H1 (cell line): Measurements from ENCODE around the gene CDC42EP4. TPM values are rescaled to one million over a fixed set of nuclear protein-coding genes. Genes with fewer than 3 reads are reported as not detected.

ENCODE experiments used
- CTCF ChIA-PET: fragments of 300-600 bp; sonication (Branson Sonifier 250); formaldehyde crosslinking; loops from one replicate; lab custom pipeline; 2021; ENCODE audit not compliant: partially characterized antibody; lab: Charles Lee
- POLR2A ChIA-PET: fragments of 300-600 bp; sonication (Branson Sonifier 250); formaldehyde crosslinking; loops from one replicate; lab custom pipeline; 2021; ENCODE audit warnings: inconsistent platforms; ENCODE audit not compliant: partially characterized antibody; lab: Charles Lee
- DNase-seq, 2 experiments: peaks; one replicate each; pipeline versions ENCODE4 v3.0.0 to v3.0.0-alpha.2; 2010 to 2022; ENCODE audit warnings: low spot score in 2 of 2, low read depth in 1 of 2, mixed read lengths in 1 of 2
- FAIRE-seq: peaks from 2 replicates; lab custom pipeline; 2011; peaks lifted over from hg19 to GRCh38; lab: Jason Lieb, UNC
- H2AFZ ChIP-seq: 2 replicates; pipeline ENCODE4 v1.8.1; 2012; ENCODE audit warnings: low read length, inconsistent platforms
- H2AK5ac ChIP-seq: 2 replicates; pipeline ENCODE4 v1.6.1; 2013; ENCODE audit warnings: low read depth, low read length
- H2BK120ac ChIP-seq: replicated peaks from 2 replicates; pipeline ENCODE3; 2013; ENCODE audit warnings: low read depth, low read length, inconsistent platforms
- H2BK12ac ChIP-seq: 2 replicates; pipeline ENCODE4 v1.6.1; 2013; ENCODE audit warnings: low read depth, low read length
- H2BK15ac ChIP-seq: 2 replicates; pipeline ENCODE4 v1.6.1; 2013; ENCODE audit warnings: low read length
- H2BK20ac ChIP-seq: 2 replicates; pipeline ENCODE4 v1.6.1; 2013; ENCODE audit warnings: low read length
- H2BK5ac ChIP-seq: 2 replicates; pipeline ENCODE4 v1.6.1; 2013; ENCODE audit warnings: low read depth, low read length
- H3K14ac ChIP-seq: 2 replicates; pipeline ENCODE4 v1.6.1; 2013; ENCODE audit warnings: inconsistent platforms; ENCODE audit not compliant: insufficient read length
- H3K18ac ChIP-seq: 2 replicates; pipeline ENCODE4 v1.6.1; 2013; ENCODE audit warnings: low read length; ENCODE audit errors: extremely low read depth
- H3K23ac ChIP-seq: 2 replicates; pipeline ENCODE4 v1.6.1; 2013; ENCODE audit warnings: inconsistent platforms; ENCODE audit not compliant: insufficient read length
- H3K23me2 ChIP-seq: 2 replicates; pipeline ENCODE4 v1.6.1; 2013; ENCODE audit warnings: low read depth, low read length
- H3K27ac ChIP-seq: 2 replicates; pipeline ENCODE4 v1.6.1; 2011; ENCODE audit warnings: low read depth, low read length, inconsistent platforms
- H3K27me3 ChIP-seq, 4 experiments: replicated peaks in 1 of 4; 1 replicate in 1 of 4; 2 replicates in 3 of 4; pipeline versions ENCODE4 v1.6.1 to v1.8.1; 2011 to 2013; ENCODE audit warnings: low read length in 3 of 4, mild to moderate bottlenecking in 3 of 4, inconsistent platforms in 2 of 4, mixed read lengths in 2 of 4, moderate library complexity in 1 of 4; ENCODE audit not compliant: control insufficient read depth in 3 of 4, insufficient read depth in 3 of 4; ENCODE audit errors: extremely low read depth in 1 of 4
- H3K36me3 ChIP-seq, 4 experiments: 2 replicates each; pipeline versions ENCODE4 v1.6.1 to v1.8.1; 2011 to 2013; ENCODE audit warnings: mild to moderate bottlenecking in 4 of 4, low read length in 3 of 4, moderate library complexity in 2 of 4, control low read depth in 1 of 4, inconsistent platforms in 1 of 4; ENCODE audit not compliant: insufficient read depth in 4 of 4, control insufficient read depth in 2 of 4
- H3K4ac ChIP-seq: replicated peaks from 2 replicates; pipeline ENCODE3; 2013; ENCODE audit warnings: low read length, low read depth, mixed read lengths, inconsistent platforms; ENCODE audit not compliant: insufficient read length
- H3K4me1 ChIP-seq, 4 experiments: replicated peaks in 1 of 4; 1 replicate in 1 of 4; 2 replicates in 3 of 4; pipeline versions ENCODE4 v1.6.1 to v1.8.1; 2011 to 2013; ENCODE audit warnings: low read length in 3 of 4, inconsistent platforms in 2 of 4, mixed read lengths in 1 of 4; ENCODE audit not compliant: insufficient read depth in 4 of 4, control insufficient read depth in 3 of 4
- H3K4me2 ChIP-seq, 2 experiments: 2 replicates each; pipeline versions ENCODE4 v1.6.1 to v1.8.1; 2011 to 2013; ENCODE audit warnings: low read depth in 2 of 2, low read length in 2 of 2, control low read depth in 1 of 2, inconsistent platforms in 1 of 2, mild to moderate bottlenecking in 1 of 2; ENCODE audit not compliant: insufficient read depth in 1 of 2
- H3K4me3 ChIP-seq, 4 experiments: fragments of 200-600, 300-600 bp in 1 of 4; sonication (generic), shearing (Covaris generic), sonication (Bioruptor Twin) in 1 of 4; 2 replicates each; pipeline versions ENCODE4 v1.5.1 to v1.8.1; 2011 to 2016; ENCODE audit warnings: low read length in 4 of 4, low read depth in 3 of 4, control low read depth in 2 of 4, inconsistent platforms in 2 of 4, mild to moderate bottlenecking in 2 of 4, mixed read lengths in 1 of 4, moderate library complexity in 1 of 4; ENCODE audit not compliant: insufficient read depth in 2 of 4; ENCODE audit errors: extremely low read depth in 1 of 4
- H3K56ac ChIP-seq: replicated peaks from 2 replicates; pipeline ENCODE3; 2013; ENCODE audit warnings: low read depth, mild to moderate bottlenecking, mixed read lengths, low read length, inconsistent platforms; ENCODE audit not compliant: insufficient read length
- H3K79me1 ChIP-seq: 2 replicates; pipeline ENCODE4 v1.6.1; 2013; ENCODE audit warnings: low read depth, low read length, control low read depth
- H3K79me2 ChIP-seq, 2 experiments: 2 replicates each; pipeline versions ENCODE4 v1.6.1 to v1.8.1; 2012 to 2013; ENCODE audit warnings: low read length in 2 of 2, mild to moderate bottlenecking in 2 of 2, inconsistent platforms in 1 of 2; ENCODE audit not compliant: insufficient read depth in 2 of 2, control insufficient read depth in 1 of 2
- H3K9ac ChIP-seq, 4 experiments: replicated peaks in 1 of 4; 1 replicate in 1 of 4; 2 replicates in 3 of 4; pipeline versions ENCODE4 v1.6.1 to v1.8.1; 2011 to 2013; ENCODE audit warnings: low read depth in 3 of 4, low read length in 3 of 4, control low read depth in 2 of 4, mild to moderate bottlenecking in 2 of 4, moderate library complexity in 2 of 4, inconsistent platforms in 1 of 4; ENCODE audit errors: extremely low read depth in 1 of 4
- H3K9me3 ChIP-seq, 2 experiments: 2 replicates each; pipeline versions ENCODE4 v1.6.1 to v1.8.1; 2012 to 2013; ENCODE audit warnings: mild to moderate bottlenecking in 2 of 2, moderate library complexity in 2 of 2, control low read depth in 1 of 2, inconsistent platforms in 1 of 2, low read depth in 1 of 2, low read length in 1 of 2, mixed read lengths in 1 of 2; ENCODE audit not compliant: insufficient read depth in 2 of 2
- H4K20me1 ChIP-seq, 2 experiments: replicated peaks in 1 of 2; 2 replicates each; pipeline versions ENCODE3 to v1.8.1; 2011 to 2013; ENCODE audit warnings: inconsistent platforms in 2 of 2, low read length in 2 of 2, mild to moderate bottlenecking in 1 of 2; ENCODE audit not compliant: insufficient read depth in 2 of 2, control insufficient read depth in 1 of 2
- H4K5ac ChIP-seq: 2 replicates; pipeline ENCODE4 v1.6.1; 2013; ENCODE audit warnings: low read length, low read depth, mixed read lengths, inconsistent platforms; ENCODE audit not compliant: insufficient read length
- H4K8ac ChIP-seq: 2 replicates; pipeline ENCODE4 v1.8.0; 2013; ENCODE audit warnings: mild to moderate bottlenecking, moderate library complexity, low read length, inconsistent platforms; ENCODE audit not compliant: insufficient read depth; ENCODE audit errors: extremely low read depth
- H4K91ac ChIP-seq: replicated peaks from 2 replicates; pipeline ENCODE3; 2013; ENCODE audit warnings: low read length, mixed read lengths, inconsistent platforms; ENCODE audit not compliant: insufficient read length
- CBX5 ChIP-seq: fragments of 300-800, 300-1000 bp; sonication (generic); IDR thresholded peaks from 2 replicates; pipeline ENCODE4 v1.7.1; 2016; ENCODE audit warnings: antibody characterized with exemption, low read length, low read depth
- CBX8 ChIP-seq: fragments of 300-800, 300-1000 bp; sonication (generic); IDR thresholded peaks from 2 replicates; pipeline ENCODE4 v1.7.1; 2016; ENCODE audit warnings: low read depth, low read length, borderline replicate concordance
- FOSL1 ChIP-seq: IDR thresholded peaks from 2 replicates; pipeline ENCODE4 v1.6.1; 2011; ENCODE audit warnings: mild to moderate bottlenecking, low read depth, low read length, moderate library complexity; ENCODE audit not compliant: insufficient read depth
- HDAC2 ChIP-seq, 2 experiments: fragments of 300-600 bp in 1 of 2; sonication (generic) in 1 of 2; IDR thresholded peaks; 2 replicates each; pipeline ENCODE4 v1.6.1; 2011 to 2012; ENCODE audit warnings: low read depth in 2 of 2, low read length in 2 of 2, mild to moderate bottlenecking in 2 of 2, moderate library complexity in 2 of 2, borderline replicate concordance in 1 of 2, inconsistent platforms in 1 of 2
- PHF8 ChIP-seq: fragments of 200-600 bp; sonication (generic); conservative IDR thresholded peaks from 2 replicates; pipeline ENCODE4 v1.7.1; 2012; ENCODE audit warnings: low read depth, mild to moderate bottlenecking, inconsistent platforms, low read length, moderate library complexity
- RFX5 ChIP-seq: IDR thresholded peaks from 2 replicates; pipeline ENCODE4 v1.6.1; 2011; ENCODE audit warnings: low read depth, low read length, improper control_type of control experiment, borderline replicate concordance
- SAP30 ChIP-seq: fragments of 300-600 bp; sonication (generic); IDR thresholded peaks from 2 replicates; pipeline ENCODE4 v1.7.1; 2012; ENCODE audit warnings: low read length, moderate library complexity, mild to moderate bottlenecking, inconsistent platforms; ENCODE audit not compliant: insufficient read depth, insufficient replicate concordance
- SIN3A ChIP-seq, 2 experiments: IDR thresholded peaks in 1 of 2; conservative IDR thresholded peaks in 1 of 2; 2 replicates each; pipeline ENCODE4 v1.6.1; 2011 to 2012; ENCODE audit warnings: low read length in 2 of 2, improper control_type of control experiment in 1 of 2, low read depth in 1 of 2, mild to moderate bottlenecking in 1 of 2
- TAF7 ChIP-seq: optimal IDR thresholded peaks from 2 replicates; pipeline ENCODE3; 2011; ENCODE audit warnings: low read depth, mild to moderate bottlenecking, inconsistent platforms, low read length, moderate library complexity, borderline replicate concordance
- TCF12 ChIP-seq: IDR thresholded peaks from 2 replicates; pipeline ENCODE4 v1.6.1; 2011; ENCODE audit warnings: low read depth, mild to moderate bottlenecking, low read length
- YY1 ChIP-seq: IDR thresholded peaks from 2 replicates; pipeline ENCODE4 v1.6.1; 2011; ENCODE audit warnings: low read depth, mild to moderate bottlenecking, low read length
- WGBS, 2 experiments: shearing (Covaris generic) in 1 of 2; methylation state at CpG; one replicate each; pipeline versions ENCODE4 v1.1.6 to v1.1.7; 2013 to 2015; ENCODE audit warnings: low lambda C conversion rate in 2 of 2, mixed read lengths in 2 of 2, inconsistent platforms in 1 of 2, low coverage in 1 of 2, missing lambda C conversion rate in 1 of 2; ENCODE audit not compliant: insufficient replicate concordance in 2 of 2, insufficient coverage in 1 of 2, insufficient read length in 1 of 2; ENCODE audit errors: extremely low coverage in 1 of 2, missing lambda C conversion rate in 1 of 2; 5-methylcytosine and 5-hydroxymethylcytosine counted together
- polyA plus RNA-seq, 7 experiments: library from polyadenylated mRNA; depleted of rRNA in 3 of 7; stranded (reverse) in 5 of 7; unstranded in 2 of 7; fragments of >200 nt in 5 of 7; fragments of 200-250 nt in 2 of 7; gene quantifications; 1 replicate in 5 of 7; 2 replicates in 1 of 7; 4 replicates in 1 of 7; pipeline versions ENCODE4 v1.2.1 to v1.2.3, GENCODE V29; 2011 to 2013; ENCODE audit warnings: missing spikeins in 2 of 7, mixed read lengths in 2 of 7
- total RNA-seq: library from RNA; stranded (reverse); fragmentation: NEBNext Ultra II Directional; extraction: Animal tissue kit (Norgen Biotek cat#: 25700); gene quantifications from 2 replicates; pipeline ENCODE4 v1.2.1, GENCODE V29; 2021

CDC42EP4 gene
- total and polyA plus RNA-seq, 2 of the 8 experiments (the other 6 are each of a cell fraction or from before 2014, with no cell fraction given): 8.8 to 12.6 TPM

DNA sequence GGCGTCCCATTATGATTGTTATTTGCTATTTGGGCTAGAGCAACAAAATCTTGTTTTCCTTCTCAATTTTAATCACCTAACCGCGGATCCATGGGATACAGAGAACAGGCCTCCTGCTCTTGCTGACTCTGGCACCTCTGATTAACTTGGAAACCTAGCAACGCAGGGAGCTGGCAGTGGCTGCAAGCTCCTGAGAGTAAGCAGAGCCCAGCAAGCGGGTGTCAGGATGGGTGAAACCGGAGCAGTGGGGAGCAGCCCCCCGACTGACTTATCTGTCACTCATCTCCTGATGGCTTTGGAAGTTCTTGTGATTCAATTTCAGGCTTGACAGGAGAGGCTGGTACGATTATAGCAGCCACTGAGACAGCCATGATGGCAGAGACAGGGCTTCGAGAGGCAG is 45.5 kb upstream of the CDC42EP4 start:
- Histone ChIP-seq H3K23ac (no peak overlapping the region), H4K91ac (no peak overlapping the region), H2BK20ac (no peak overlapping the region), H3K27me3 (no peaks in the 10 kb centered on the region), H3K36me3 (no peaks in the 10 kb centered on the region), H3K23me2 (peaks cover 2% of the 10 kb centered on the region; the same call in 1 of the 2 replicates), H3K4me3 (no peak overlapping the region), H4K20me1 (no peaks in the 10 kb centered on the region), H2BK12ac (no peak overlapping the region), H4K5ac (no peak overlapping the region), H2AFZ (no peak overlapping the region), H3K56ac (no peak overlapping the region), H3K14ac (no peak overlapping the region), H2BK5ac (no peak overlapping the region), H2BK120ac (no peak overlapping the region), H2AK5ac (no peak overlapping the region), H3K4ac (no peak overlapping the region), H2BK15ac (no peak overlapping the region), H3K4me1 (peaks cover 4 to 26% (median 23%) of the 10 kb centered on the region in 4 experiments), H3K18ac (no peak overlapping the region), H3K4me2 (no peak overlapping the region), H3K9ac (no peak overlapping the region), H4K8ac (no peak overlapping the region), H3K79me2 (no peaks in the 10 kb centered on the region)
- 85% methylated on average over 9 of the region's 9 CpGs; no CpG with 5 or more reads in 1 of the 2 experiments for WGBS, 2 experiments
- DNase-seq (no peak), FAIRE-seq (no peak)
- TF ChIP-seq TAF7: no peak
- TF ChIP-seq CBX8: no peak
- TF ChIP-seq HDAC2 (IDR thresholded peaks at IDR 0.05; ENCODE audit: borderline replicate concordance in 1 of 2, low read depth in 2 of 2, low read length in 2 of 2): no peak
- no peak for TF ChIP-seq RFX5
- TF ChIP-seq PHF8: no peak
- no peak for TF ChIP-seq TCF12
- TF ChIP-seq FOSL1: no peak
- TF ChIP-seq SAP30: no peak
- TF ChIP-seq SIN3A (conservative IDR thresholded peaks at IDR 0.05 in 1 of 2, IDR thresholded peaks at IDR 0.05 in 1 of 2; ENCODE audit: low read depth in 1 of 2, low read length in 2 of 2): no peak
- TF ChIP-seq YY1: no peak
- TF ChIP-seq CBX5: no peak
- TF ChIP-seq, all 59 proteins: peak for 0
- Histone ChIP-seq H3K79me1 (no peaks in the 10 kb centered on the region), H3K9me3 (no peaks in the 10 kb centered on the region), H3K27ac (no peak overlapping the region)
- POLR2A ChIA-PET: interaction anchor here (1.3 to 1.8 kb wide), 3 partner anchors 15 to 101 kb away, joined by 3 to 7 read pairs (median 5); partner anchors contain the start of gene CDC42EP4
- CTCF ChIA-PET: interaction anchor here (1.2 to 3.0 kb wide), 6 partner anchors 10 to 101 kb away, joined by 4 to 11 read pairs (median 7); partner anchors contain the start of gene CDC42EP4
